HG03066 (cell line): ENCODE data around the gene AP2B1.
"Not testable (repeated sequence)": the region's sequence is repeated elsewhere in the genome, so short reads cannot be mapped to it uniquely, and the experiment has no call there.

Experiments
- ATAC-seq: cut with Tn5 transposase; IDR thresholded peaks from one replicate; pipeline ENCODE4 v1.9.1; 2021; ENCODE audit warnings: low read depth; ENCODE audit not compliant: unreplicated experiment

Gene AP2B1

GRCh38 chr17:35692512-35693210 lies 105.5 kb downstream of the AP2B1 start:
- no peak for ATAC-seq

GRCh38 chr17:35693662-35694061 lies 106.5 kb downstream of the AP2B1 start:
- no peak for ATAC-seq

GRCh38 chr17:35694906-35695305 lies 107.8 kb downstream of the AP2B1 start:
- no peak for ATAC-seq

DNA sequence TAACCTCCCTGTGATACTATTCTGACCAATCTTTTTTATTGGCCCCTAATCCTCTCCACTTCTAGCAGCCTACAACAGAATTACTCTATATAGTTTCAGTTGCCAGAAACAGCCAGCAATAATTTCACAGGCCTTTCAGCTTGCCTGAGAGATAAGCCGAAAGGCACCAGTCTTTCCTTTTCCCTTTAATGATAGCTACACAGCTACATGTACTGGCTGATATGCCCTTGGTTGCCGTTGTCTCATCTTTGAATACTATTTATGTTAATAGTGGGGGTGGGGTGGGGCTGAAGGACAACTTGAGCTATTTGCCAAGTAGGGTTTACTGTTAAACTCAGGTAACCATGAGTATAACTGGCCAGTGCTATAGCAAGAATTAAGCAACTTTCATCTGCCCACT lies 108.5 kb downstream of the AP2B1 start:
- no peak for ATAC-seq

- ATAC-seq: no peak
Measured at GRCh38 chr17:35698800-35699199, 111.7 kb downstream of the AP2B1 start.

DNA sequence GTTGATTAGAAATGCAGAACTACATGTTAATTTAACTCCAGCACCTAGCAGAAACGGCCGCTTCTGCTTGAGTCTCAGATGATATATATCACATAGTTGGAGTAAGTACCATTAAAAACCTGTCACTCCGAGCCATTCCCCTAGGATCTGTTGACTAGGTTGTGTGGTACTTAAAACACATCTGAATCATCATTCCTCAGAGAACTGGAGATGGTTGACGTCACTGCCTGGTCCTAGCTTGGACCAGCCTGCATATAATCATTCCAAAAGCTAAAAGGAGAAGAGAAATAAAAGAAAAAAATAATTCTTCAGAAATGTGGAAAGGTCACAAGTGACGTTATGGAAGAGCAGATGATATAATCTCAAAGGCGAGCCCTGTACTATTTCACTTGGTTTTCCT lies 113.0 kb downstream of the AP2B1 start:
- ATAC-seq: no peak

DNA sequence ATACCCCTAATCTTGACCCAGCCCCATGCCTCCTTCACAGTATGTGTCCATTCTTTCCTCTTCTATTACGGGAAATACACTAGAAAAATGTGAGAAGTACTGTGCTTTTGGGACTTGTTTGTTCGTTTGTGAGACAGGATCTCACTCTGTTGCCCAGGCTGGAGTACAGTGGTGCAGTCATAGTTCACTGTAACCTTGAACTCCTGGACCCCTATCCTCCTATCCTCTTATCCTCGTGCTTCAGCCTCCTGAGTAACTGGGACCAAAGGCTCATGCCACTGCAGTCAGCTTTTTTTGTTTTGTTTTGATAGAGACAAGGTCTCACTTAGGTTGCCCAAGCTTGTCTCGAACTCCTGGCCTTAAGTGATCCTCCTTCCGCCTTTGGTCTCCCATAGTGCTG lies 114.4 kb downstream of the AP2B1 start:
- no peak for ATAC-seq

GRCh38 chr17:35703308-35703707 lies 116.2 kb downstream of the AP2B1 start:
- ATAC-seq: not testable (repeated sequence)

GRCh38 chr17:35705230-35705629 lies 118.1 kb downstream of the AP2B1 start:
- ATAC-seq: no peak

- no peak for ATAC-seq
Measured at GRCh38 chr17:35705705-35706104, 118.6 kb downstream of the AP2B1 start.

GRCh38 chr17:35708149-35708548 lies 121.0 kb downstream of the AP2B1 start:
- ATAC-seq: no peak

- no peak for ATAC-seq
Measured at GRCh38 chr17:35708951-35709350, 121.8 kb downstream of the AP2B1 start.

GRCh38 chr17:35709874-35710273 lies 122.8 kb downstream of the AP2B1 start:
- no peak for ATAC-seq

DNA sequence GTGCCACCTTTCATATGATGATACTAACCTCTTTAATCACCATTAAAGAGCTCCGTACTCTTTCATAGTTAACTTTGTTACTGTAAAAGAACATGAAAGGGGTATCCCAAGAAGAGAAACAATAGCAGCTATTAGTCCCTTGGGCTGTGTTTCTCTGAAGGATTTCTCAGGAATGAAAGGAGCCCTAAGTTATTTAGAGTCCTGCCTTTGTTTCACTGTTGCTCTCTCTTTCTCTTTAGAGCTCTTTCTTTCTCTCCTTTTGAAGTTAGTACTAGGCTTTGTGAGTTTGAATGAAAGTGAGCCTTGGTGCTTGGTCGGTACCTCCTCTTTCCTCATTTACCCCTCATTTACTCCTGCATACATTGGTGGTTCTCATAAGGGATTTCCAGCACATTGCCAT lies 123.8 kb downstream of the AP2B1 start:
- no peak for ATAC-seq

- no peak for ATAC-seq
Measured at GRCh38 chr17:35713069-35713728, 126.1 kb downstream of the AP2B1 start.

GRCh38 chr17:35714988-35715387 lies 127.9 kb downstream of the AP2B1 start:
- ATAC-seq: no peak

DNA sequence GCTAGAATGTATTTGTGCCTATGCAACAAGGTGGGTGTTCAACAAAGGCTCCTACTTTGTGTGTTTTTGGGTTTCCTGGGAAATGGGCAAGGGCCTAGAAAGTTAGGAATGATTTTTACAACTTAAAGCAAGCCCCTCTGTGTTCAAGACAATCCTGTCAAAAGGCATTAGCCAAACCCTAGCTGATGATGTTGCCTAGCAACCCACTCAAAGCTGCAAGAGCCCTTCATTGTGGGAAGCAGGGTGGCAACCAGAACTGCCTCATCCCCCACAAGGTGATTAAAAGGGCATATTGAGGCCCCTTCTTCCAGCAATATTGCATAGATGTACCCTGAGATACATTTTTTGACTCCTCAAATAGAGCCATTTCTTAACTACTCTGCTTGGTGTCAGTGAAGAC lies 128.3 kb downstream of the AP2B1 start:
- no peak for ATAC-seq

DNA sequence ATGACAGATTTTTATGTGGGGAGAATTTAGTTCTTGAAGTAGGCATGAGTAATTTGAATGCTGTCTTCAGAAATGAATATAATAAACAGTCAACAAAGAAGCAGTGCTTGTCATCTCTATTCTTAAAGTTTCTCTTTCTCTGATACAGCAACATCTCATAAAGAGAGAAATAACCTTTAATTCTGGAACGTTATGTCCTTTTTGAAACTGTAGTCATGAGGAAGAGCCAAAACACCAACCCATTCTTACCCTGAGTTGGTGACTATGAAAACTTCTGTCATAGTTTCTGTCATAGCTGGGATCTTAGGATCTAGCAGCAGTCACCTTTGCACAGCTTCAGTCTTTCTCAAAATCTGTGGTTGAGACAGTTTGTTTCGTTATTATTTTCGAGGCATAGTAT lies 129.1 kb downstream of the AP2B1 start:
- ATAC-seq: no peak

GRCh38 chr17:35716897-35717465 lies 129.9 kb downstream of the AP2B1 start:
- no peak for ATAC-seq

- ATAC-seq: no peak
Measured at GRCh38 chr17:35717475-35717874, 130.4 kb downstream of the AP2B1 start.

GRCh38 chr17:35723735-35724134 lies 136.6 kb downstream of the AP2B1 start:
- no peak for ATAC-seq

DNA sequence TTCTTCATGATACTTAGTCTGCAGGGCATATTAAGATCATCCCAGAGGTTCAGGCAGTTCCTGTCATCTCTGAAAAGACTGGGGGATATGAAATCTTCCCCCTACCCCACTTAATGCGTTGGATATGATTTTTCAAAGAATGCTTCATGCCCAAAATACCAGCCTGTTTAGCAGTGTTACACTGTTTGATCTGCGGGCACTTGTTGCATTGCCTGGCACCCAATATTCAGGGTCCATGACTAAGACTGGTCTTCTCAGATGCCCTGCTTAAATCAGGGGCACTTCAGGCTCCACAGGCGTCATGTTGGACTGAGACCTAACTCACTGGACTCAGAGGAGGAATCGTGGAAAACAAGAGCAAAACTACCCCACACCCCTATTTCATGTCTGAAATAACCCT lies 137.9 kb downstream of the AP2B1 start:
- no peak for ATAC-seq
